H1 (cell line): ENCODE results near the gene EVX2. TPM values are rescaled to one million over a fixed set of nuclear protein-coding genes. Genes with fewer than 3 reads are reported as not detected.

Experiments
- CTCF ChIA-PET: fragments of 300-600 bp; sonication (Branson Sonifier 250); formaldehyde crosslinking; loops from one replicate; lab custom pipeline; 2021; ENCODE audit not compliant: partially characterized antibody; lab: Charles Lee
- POLR2A ChIA-PET: fragments of 300-600 bp; sonication (Branson Sonifier 250); formaldehyde crosslinking; loops from one replicate; lab custom pipeline; 2021; ENCODE audit warnings: inconsistent platforms; ENCODE audit not compliant: partially characterized antibody; lab: Charles Lee
- DNase-seq, 2 experiments: peaks; one replicate each; pipeline versions ENCODE4 v3.0.0 to v3.0.0-alpha.2; 2010 to 2022; ENCODE audit warnings: low spot score in 2 of 2, low read depth in 1 of 2, mixed read lengths in 1 of 2
- FAIRE-seq: peaks from 2 replicates; lab custom pipeline; 2011; peaks lifted over from hg19 to GRCh38; lab: Jason Lieb, UNC
- H2AFZ ChIP-seq: 2 replicates; pipeline ENCODE4 v1.8.1; 2012; ENCODE audit warnings: low read length, inconsistent platforms
- H2AK5ac ChIP-seq: 2 replicates; pipeline ENCODE4 v1.6.1; 2013; ENCODE audit warnings: low read depth, low read length
- H2BK120ac ChIP-seq: replicated peaks from 2 replicates; pipeline ENCODE3; 2013; ENCODE audit warnings: low read depth, low read length, inconsistent platforms
- H2BK12ac ChIP-seq: 2 replicates; pipeline ENCODE4 v1.6.1; 2013; ENCODE audit warnings: low read depth, low read length
- H2BK15ac ChIP-seq: 2 replicates; pipeline ENCODE4 v1.6.1; 2013; ENCODE audit warnings: low read length
- H2BK20ac ChIP-seq: 2 replicates; pipeline ENCODE4 v1.6.1; 2013; ENCODE audit warnings: low read length
- H2BK5ac ChIP-seq: 2 replicates; pipeline ENCODE4 v1.6.1; 2013; ENCODE audit warnings: low read depth, low read length
- H3K14ac ChIP-seq: 2 replicates; pipeline ENCODE4 v1.6.1; 2013; ENCODE audit warnings: inconsistent platforms; ENCODE audit not compliant: insufficient read length
- H3K18ac ChIP-seq: 2 replicates; pipeline ENCODE4 v1.6.1; 2013; ENCODE audit warnings: low read length; ENCODE audit errors: extremely low read depth
- H3K23ac ChIP-seq: 2 replicates; pipeline ENCODE4 v1.6.1; 2013; ENCODE audit warnings: inconsistent platforms; ENCODE audit not compliant: insufficient read length
- H3K23me2 ChIP-seq: 2 replicates; pipeline ENCODE4 v1.6.1; 2013; ENCODE audit warnings: low read depth, low read length
- H3K27ac ChIP-seq: 2 replicates; pipeline ENCODE4 v1.6.1; 2011; ENCODE audit warnings: low read depth, low read length, inconsistent platforms
- H3K27me3 ChIP-seq, 4 experiments: replicated peaks in 1 of 4; 1 replicate in 1 of 4; 2 replicates in 3 of 4; pipeline versions ENCODE4 v1.6.1 to v1.8.1; 2011 to 2013; ENCODE audit warnings: low read length in 3 of 4, mild to moderate bottlenecking in 3 of 4, inconsistent platforms in 2 of 4, mixed read lengths in 2 of 4, moderate library complexity in 1 of 4; ENCODE audit not compliant: control insufficient read depth in 3 of 4, insufficient read depth in 3 of 4; ENCODE audit errors: extremely low read depth in 1 of 4
- H3K36me3 ChIP-seq, 4 experiments: 2 replicates each; pipeline versions ENCODE4 v1.6.1 to v1.8.1; 2011 to 2013; ENCODE audit warnings: mild to moderate bottlenecking in 4 of 4, low read length in 3 of 4, moderate library complexity in 2 of 4, control low read depth in 1 of 4, inconsistent platforms in 1 of 4; ENCODE audit not compliant: insufficient read depth in 4 of 4, control insufficient read depth in 2 of 4
- H3K4ac ChIP-seq: replicated peaks from 2 replicates; pipeline ENCODE3; 2013; ENCODE audit warnings: low read length, low read depth, mixed read lengths, inconsistent platforms; ENCODE audit not compliant: insufficient read length
- H3K4me1 ChIP-seq, 4 experiments: replicated peaks in 1 of 4; 1 replicate in 1 of 4; 2 replicates in 3 of 4; pipeline versions ENCODE4 v1.6.1 to v1.8.1; 2011 to 2013; ENCODE audit warnings: low read length in 3 of 4, inconsistent platforms in 2 of 4, mixed read lengths in 1 of 4; ENCODE audit not compliant: insufficient read depth in 4 of 4, control insufficient read depth in 3 of 4
- H3K4me2 ChIP-seq, 2 experiments: 2 replicates each; pipeline versions ENCODE4 v1.6.1 to v1.8.1; 2011 to 2013; ENCODE audit warnings: low read depth in 2 of 2, low read length in 2 of 2, control low read depth in 1 of 2, inconsistent platforms in 1 of 2, mild to moderate bottlenecking in 1 of 2; ENCODE audit not compliant: insufficient read depth in 1 of 2
- H3K4me3 ChIP-seq, 4 experiments: fragments of 200-600, 300-600 bp in 1 of 4; sonication (generic), shearing (Covaris generic), sonication (Bioruptor Twin) in 1 of 4; 2 replicates each; pipeline versions ENCODE4 v1.5.1 to v1.8.1; 2011 to 2016; ENCODE audit warnings: low read length in 4 of 4, low read depth in 3 of 4, control low read depth in 2 of 4, inconsistent platforms in 2 of 4, mild to moderate bottlenecking in 2 of 4, mixed read lengths in 1 of 4, moderate library complexity in 1 of 4; ENCODE audit not compliant: insufficient read depth in 2 of 4; ENCODE audit errors: extremely low read depth in 1 of 4
- H3K56ac ChIP-seq: replicated peaks from 2 replicates; pipeline ENCODE3; 2013; ENCODE audit warnings: low read depth, mild to moderate bottlenecking, mixed read lengths, low read length, inconsistent platforms; ENCODE audit not compliant: insufficient read length
- H3K79me1 ChIP-seq: 2 replicates; pipeline ENCODE4 v1.6.1; 2013; ENCODE audit warnings: low read depth, low read length, control low read depth
- H3K79me2 ChIP-seq, 2 experiments: 2 replicates each; pipeline versions ENCODE4 v1.6.1 to v1.8.1; 2012 to 2013; ENCODE audit warnings: low read length in 2 of 2, mild to moderate bottlenecking in 2 of 2, inconsistent platforms in 1 of 2; ENCODE audit not compliant: insufficient read depth in 2 of 2, control insufficient read depth in 1 of 2
- H3K9ac ChIP-seq, 4 experiments: replicated peaks in 1 of 4; 1 replicate in 1 of 4; 2 replicates in 3 of 4; pipeline versions ENCODE4 v1.6.1 to v1.8.1; 2011 to 2013; ENCODE audit warnings: low read depth in 3 of 4, low read length in 3 of 4, control low read depth in 2 of 4, mild to moderate bottlenecking in 2 of 4, moderate library complexity in 2 of 4, inconsistent platforms in 1 of 4; ENCODE audit errors: extremely low read depth in 1 of 4
- H3K9me3 ChIP-seq, 2 experiments: 2 replicates each; pipeline versions ENCODE4 v1.6.1 to v1.8.1; 2012 to 2013; ENCODE audit warnings: mild to moderate bottlenecking in 2 of 2, moderate library complexity in 2 of 2, control low read depth in 1 of 2, inconsistent platforms in 1 of 2, low read depth in 1 of 2, low read length in 1 of 2, mixed read lengths in 1 of 2; ENCODE audit not compliant: insufficient read depth in 2 of 2
- H4K20me1 ChIP-seq, 2 experiments: replicated peaks in 1 of 2; 2 replicates each; pipeline versions ENCODE3 to v1.8.1; 2011 to 2013; ENCODE audit warnings: inconsistent platforms in 2 of 2, low read length in 2 of 2, mild to moderate bottlenecking in 1 of 2; ENCODE audit not compliant: insufficient read depth in 2 of 2, control insufficient read depth in 1 of 2
- H4K5ac ChIP-seq: 2 replicates; pipeline ENCODE4 v1.6.1; 2013; ENCODE audit warnings: low read length, low read depth, mixed read lengths, inconsistent platforms; ENCODE audit not compliant: insufficient read length
- H4K8ac ChIP-seq: 2 replicates; pipeline ENCODE4 v1.8.0; 2013; ENCODE audit warnings: mild to moderate bottlenecking, moderate library complexity, low read length, inconsistent platforms; ENCODE audit not compliant: insufficient read depth; ENCODE audit errors: extremely low read depth
- H4K91ac ChIP-seq: replicated peaks from 2 replicates; pipeline ENCODE3; 2013; ENCODE audit warnings: low read length, mixed read lengths, inconsistent platforms; ENCODE audit not compliant: insufficient read length
- CREB1 ChIP-seq: IDR thresholded peaks from 2 replicates; pipeline ENCODE4 v1.6.1; 2012; ENCODE audit warnings: inconsistent platforms
- EZH2 ChIP-seq: fragments of 200-600 bp; sonication (generic); IDR thresholded peaks from 2 replicates; pipeline ENCODE4 v1.7.1; 2012; ENCODE audit warnings: low read depth, mild to moderate bottlenecking, moderate library complexity, low read length, inconsistent platforms; ENCODE audit not compliant: severe bottlenecking
- MAFK ChIP-seq: IDR thresholded peaks from 2 replicates; pipeline ENCODE4 v1.6.1; 2012; ENCODE audit warnings: low read depth, mild to moderate bottlenecking, improper control_type of control experiment, low read length
- RNF2 ChIP-seq: fragments of 200-900, 300-1000 bp; sonication (generic); IDR thresholded peaks from 2 replicates; pipeline ENCODE4 v1.7.1; 2016; ENCODE audit warnings: borderline replicate concordance, low read depth, mild to moderate bottlenecking, antibody characterized with exemption, low read length; ENCODE audit not compliant: poor library complexity, severe bottlenecking; ENCODE audit errors: missing control alignments
- SUZ12 ChIP-seq: fragments of 200-600 bp; sonication (generic); IDR thresholded peaks from 2 replicates; pipeline ENCODE4 v1.6.1; 2012; ENCODE audit warnings: mild to moderate bottlenecking, inconsistent platforms, low read length, moderate library complexity, mixed read lengths
- WGBS, 2 experiments: shearing (Covaris generic) in 1 of 2; methylation state at CpG; one replicate each; pipeline versions ENCODE4 v1.1.6 to v1.1.7; 2013 to 2015; ENCODE audit warnings: low lambda C conversion rate in 2 of 2, mixed read lengths in 2 of 2, inconsistent platforms in 1 of 2, low coverage in 1 of 2, missing lambda C conversion rate in 1 of 2; ENCODE audit not compliant: insufficient replicate concordance in 2 of 2, insufficient coverage in 1 of 2, insufficient read length in 1 of 2; ENCODE audit errors: extremely low coverage in 1 of 2, missing lambda C conversion rate in 1 of 2; 5-methylcytosine and 5-hydroxymethylcytosine counted together
- polyA plus RNA-seq, 7 experiments: library from polyadenylated mRNA; depleted of rRNA in 3 of 7; stranded (reverse) in 5 of 7; unstranded in 2 of 7; fragments of >200 nt in 5 of 7; fragments of 200-250 nt in 2 of 7; gene quantifications; 1 replicate in 5 of 7; 2 replicates in 1 of 7; 4 replicates in 1 of 7; pipeline versions ENCODE4 v1.2.1 to v1.2.3, GENCODE V29; 2011 to 2013; ENCODE audit warnings: missing spikeins in 2 of 7, mixed read lengths in 2 of 7
- total RNA-seq: library from RNA; stranded (reverse); fragmentation: NEBNext Ultra II Directional; extraction: Animal tissue kit (Norgen Biotek cat#: 25700); gene quantifications from 2 replicates; pipeline ENCODE4 v1.2.1, GENCODE V29; 2021

Gene EVX2
- total and polyA plus RNA-seq, 2 of the 8 experiments (the other 6 are each of a cell fraction or from before 2014, with no cell fraction given), result not detected

- H3K23me2 ChIP-seq, result no peaks in the 10 kb centered on the region; the same call in 1 of the 2 replicates
- H2AFZ ChIP-seq, result no peak overlapping the region
- peaks cover 92 to 100% (median 99%) of the 10 kb centered on the region in 4 experiments for H3K27me3 ChIP-seq
- H2BK5ac ChIP-seq, result no peak overlapping the region
- H2AK5ac ChIP-seq, result no peak overlapping the region
- no peaks in the 10 kb centered on the region for H3K79me2 ChIP-seq
- H3K23ac ChIP-seq, result no peak overlapping the region
- peaks cover 0 to 3% (median under 1%) of the 10 kb centered on the region in 4 experiments; a peak in 4 of 7 replicates for H3K4me1 ChIP-seq
- H4K91ac ChIP-seq, result no peak overlapping the region
- no peak overlapping the region for H2BK12ac ChIP-seq
- DNase-seq, result no peak
- H3K14ac ChIP-seq, result no peak overlapping the region
- H3K4ac ChIP-seq, result no peak overlapping the region
- H3K79me1 ChIP-seq, result no peaks in the 10 kb centered on the region
- no peak overlapping the region; a peak in 1 of 4 replicates for H3K4me2 ChIP-seq
- H4K8ac ChIP-seq, result no peak overlapping the region
- H3K18ac ChIP-seq, result no peak overlapping the region
- H4K20me1 ChIP-seq, result peaks cover 16 to 27% of the 10 kb centered on the region in 2 experiments
- H2BK120ac ChIP-seq, result no peak overlapping the region
- H3K9me3 ChIP-seq, result peaks cover 0 to 16% of the 10 kb centered on the region in 2 experiments; a peak in 2 of 4 replicates
- no peak overlapping the region for H4K5ac ChIP-seq
- no peak overlapping the region for H3K27ac ChIP-seq
- H2BK15ac ChIP-seq, result no peak overlapping the region
- no peak overlapping the region for H3K9ac ChIP-seq
- H3K4me3 ChIP-seq, result no peak overlapping the region
- no peak for FAIRE-seq
- 30% methylated on average over 16 of the region's 16 CpGs; no CpG with 5 or more reads in 1 of the 2 experiments for WGBS, 2 experiments
- POLR2A ChIA-PET, result interaction anchor here (1.6 kb wide), 1 partner anchor 49 kb away, joined by 4 read pairs; no protein-coding TSS in a partner anchor
- peaks cover 0 to 13% (median 0%) of the 10 kb centered on the region in 4 experiments; a peak in 1 of 8 replicates for H3K36me3 ChIP-seq
- TF ChIP-seq RNF2 (peak; percentile 37), SUZ12 (peak; percentile 58), CREB1 (no peak), MAFK (no peak), EZH2 (peak; percentile 37)
- H3K56ac ChIP-seq, result no peak overlapping the region
- no peak overlapping the region for H2BK20ac ChIP-seq
- CTCF ChIA-PET, result interaction anchor here (1.2 to 5.1 kb wide), 7 partner anchors 12 to 536 kb away, joined by 3 to 19 read pairs (median 3); no protein-coding TSS in a partner anchor
Measured at GRCh38 chr2:176114930-176115625, 31.3 kb upstream of the EVX2 start.
